CD14-positive monocyte (primary cell): ENCODE measurements around the gene PBX4. TPM values are rescaled to one million over a fixed set of nuclear protein-coding genes. Genes with fewer than 3 reads are reported as not detected.

ENCODE experiments used
- DNase-seq, 3 donors: peaks; one replicate each; pipeline ENCODE4 v3.0.0-alpha.2; 2011 to 2022
- H2AFZ ChIP-seq: 2 replicates; pipeline ENCODE4 v1.6.0; 2012; ENCODE audit warnings: mild to moderate bottlenecking, low read depth, low read length, inconsistent platforms; ENCODE audit not compliant: insufficient read depth, poor library complexity, severe bottlenecking
- H3K27ac ChIP-seq, 2 donors: 1 replicate in 1 of 2; 2 replicates in 1 of 2; pipeline ENCODE4 v1.5.1; 2012 to 2013; ENCODE audit warnings: low read length in 2 of 2, control low read depth in 1 of 2, inconsistent platforms in 1 of 2, low read depth in 1 of 2, mild to moderate bottlenecking in 1 of 2
- H3K27me3 ChIP-seq, 2 donors: one replicate each; pipeline versions ENCODE4 v1.6.0 to v1.6.1; 2011 to 2013; ENCODE audit warnings: low read length in 2 of 2; ENCODE audit not compliant: control insufficient read depth in 2 of 2, insufficient read depth in 2 of 2
- H3K36me3 ChIP-seq, 2 donors: replicated peaks in 1 of 2; 1 replicate in 1 of 2; 2 replicates in 1 of 2; pipeline versions ENCODE4 v1.5.1 to v1.6.1; 2012 to 2013; ENCODE audit warnings: low read length in 2 of 2, control low read depth in 1 of 2, inconsistent platforms in 1 of 2, mild to moderate bottlenecking in 1 of 2; ENCODE audit not compliant: insufficient read depth in 2 of 2, control insufficient read depth in 1 of 2
- H3K4me1 ChIP-seq, 2 donors: 1 replicate in 1 of 2; 2 replicates in 1 of 2; pipeline versions ENCODE4 v1.5.1 to v1.6.1; 2012 to 2013; ENCODE audit warnings: low read length in 2 of 2, control low read depth in 1 of 2, inconsistent platforms in 1 of 2, mild to moderate bottlenecking in 1 of 2, moderate library complexity in 1 of 2; ENCODE audit not compliant: insufficient read depth in 2 of 2, control insufficient read depth in 1 of 2
- H3K4me2 ChIP-seq: replicated peaks from 2 replicates; pipeline ENCODE3; 2012; ENCODE audit warnings: low read length, moderate library complexity, mild to moderate bottlenecking; ENCODE audit not compliant: poor library complexity, severe bottlenecking; ENCODE audit errors: extremely low read depth
- H3K4me3 ChIP-seq, 3 experiments: fragments of 200-600 bp in 1 of 3; sonication (generic) in 1 of 3; replicated peaks in 1 of 3; 1 replicate in 2 of 3; 2 replicates in 1 of 3; pipeline ENCODE4 v1.5.1; 2011 to 2013; ENCODE audit warnings: low read length in 3 of 3, mild to moderate bottlenecking in 3 of 3, control low read depth in 2 of 3, low read depth in 2 of 3, inconsistent platforms in 1 of 3, moderate library complexity in 1 of 3
- H3K79me2 ChIP-seq: 2 replicates; pipeline ENCODE4 v1.6.0; 2012; ENCODE audit warnings: mild to moderate bottlenecking, control low read depth, inconsistent platforms, low read length, moderate library complexity; ENCODE audit not compliant: insufficient read depth
- H3K9ac ChIP-seq: 2 replicates; pipeline ENCODE4 v1.6.0; 2017; ENCODE audit warnings: low read length, mild to moderate bottlenecking; ENCODE audit not compliant: insufficient read depth, poor library complexity, severe bottlenecking
- H3K9me3 ChIP-seq, 2 donors: replicated peaks in 1 of 2; 1 replicate in 1 of 2; 2 replicates in 1 of 2; pipeline versions ENCODE4 v1.5.1 to v1.6.1; 2012 to 2013; ENCODE audit warnings: low read length in 2 of 2, control low read depth in 1 of 2; ENCODE audit not compliant: control insufficient read depth in 1 of 2, insufficient read depth in 1 of 2
- H4K20me1 ChIP-seq: 2 replicates; pipeline ENCODE4 v1.6.0; 2012; ENCODE audit warnings: mild to moderate bottlenecking, low read length, control low read depth, moderate library complexity; ENCODE audit not compliant: insufficient read depth
- H3K27ac Mint-ChIP-seq, 7 donors: one replicate each; pipeline ENCODE4 v1.8.0; 2020; ENCODE audit warnings: mild to moderate bottlenecking in 7 of 7, mixed read lengths in 7 of 7, moderate library complexity in 6 of 7, inconsistent platforms in 2 of 7
- H3K27me3 Mint-ChIP-seq, 3 donors: one replicate each; pipeline ENCODE4 v1.8.0; 2021 to 2022; ENCODE audit warnings: low read depth in 3 of 3, mild to moderate bottlenecking in 3 of 3, mixed read lengths in 3 of 3, moderate library complexity in 3 of 3, inconsistent platforms in 1 of 3
- H3K36me3 Mint-ChIP-seq, 2 donors: one replicate each; pipeline ENCODE4 v1.8.0; 2020; ENCODE audit warnings: mixed read lengths in 2 of 2, inconsistent platforms in 1 of 2, mild to moderate bottlenecking in 1 of 2
- H3K4me1 Mint-ChIP-seq: one replicate; pipeline ENCODE4 v1.8.0; 2020; ENCODE audit warnings: mild to moderate bottlenecking, mixed read lengths
- H3K4me3 Mint-ChIP-seq, 2 donors: one replicate each; pipeline ENCODE4 v1.8.0; 2020; ENCODE audit warnings: mild to moderate bottlenecking in 2 of 2, mixed read lengths in 2 of 2, moderate library complexity in 1 of 2
- H3K9me3 Mint-ChIP-seq, 7 donors: one replicate each; pipeline ENCODE4 v1.8.0; 2020 to 2022; ENCODE audit warnings: mixed read lengths in 7 of 7, mild to moderate bottlenecking in 6 of 7, moderate library complexity in 6 of 7, inconsistent platforms in 2 of 7
- WGBS: methylation state at CpG from one replicate; pipeline ENCODE4 v1.1.5; 2013; ENCODE audit warnings: missing lambda C conversion rate; ENCODE audit not compliant: insufficient coverage; 5-methylcytosine and 5-hydroxymethylcytosine counted together
- intact Hi-C, 2 donors: fragments of 100-400 bp; cut with micrococcal nuclease; formaldehyde crosslinking; loops; one replicate each; pipeline versions ENCODE4 v1.15.0 to v1.15.1; 2023
- polyA plus RNA-seq, 3 donors: library from polyadenylated mRNA; depleted of rRNA in 1 of 3; unstranded in 2 of 3; stranded (reverse) in 1 of 3; fragments of 300-500 nt in 2 of 3; fragments of >200 nt in 1 of 3; fragmentation: Illumina TruSeq in 2 of 3; gene quantifications; 1 replicate in 2 of 3; 2 replicates in 1 of 3; pipeline ENCODE4 v1.2.3, GENCODE V29; 2012 to 2021
- TF ChIP-seq, protein P1 (sequence below): fragments of 200-600 bp; IDR thresholded peaks from one replicate; pipeline ENCODE4 v1.8.0; 2022; ENCODE audit warnings: antibody characterized with exemption, mild to moderate bottlenecking

The PBX4 gene
- polyA plus RNA-seq, 3 donors, result 2.4 TPM; not detected in 2

DNA sequence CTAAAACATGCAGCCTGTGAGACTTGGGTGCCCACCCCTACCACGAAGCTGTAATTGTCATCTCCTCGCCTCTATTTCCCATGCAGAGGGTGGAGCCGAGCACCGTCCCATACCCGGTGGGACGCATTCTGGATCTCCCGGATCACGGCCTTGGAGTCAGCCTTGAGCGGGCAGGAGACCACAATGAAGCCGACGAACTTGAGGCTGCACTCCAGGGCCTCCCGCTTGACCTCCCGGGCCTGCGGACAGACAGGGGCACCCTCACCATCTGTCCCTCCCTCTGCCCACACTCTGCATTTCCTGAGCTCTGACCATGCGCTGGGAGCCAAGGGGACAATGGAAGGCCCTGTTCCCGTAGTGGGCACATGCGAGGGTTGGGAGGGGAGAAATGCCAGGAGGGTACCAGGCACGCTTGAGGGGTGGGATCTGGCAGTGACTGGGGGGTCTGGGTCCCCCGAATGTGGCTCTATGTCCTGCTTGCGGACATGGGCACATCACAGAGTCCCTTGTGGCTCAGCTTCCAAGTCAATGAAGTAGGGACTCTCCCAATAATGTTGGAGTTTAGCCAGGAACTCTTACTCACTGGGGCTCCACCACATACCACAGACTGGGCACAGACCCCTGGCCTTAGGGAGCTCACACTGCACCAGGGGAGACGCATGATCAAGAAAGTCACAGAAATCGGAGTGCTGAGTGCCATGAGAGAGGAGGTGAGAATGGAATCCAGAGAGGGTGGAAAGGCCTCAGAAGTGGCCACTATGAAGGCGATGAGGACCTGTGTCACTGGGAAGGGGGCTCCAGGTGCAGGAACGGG, 34.2 kb upstream of the PBX4 start:
- H3K9me3 ChIP-seq, result no peaks in the 10 kb centered on the region
- Mint-ChIP-seq H3K4me1 (no peaks in the 10 kb centered on the region), H3K4me3 (no peak overlapping the region), H3K27me3 (peaks cover 0 to 7% (median 2%) of the 10 kb centered on the region in 3 donors), H3K27ac (peak overlapping the region in 1 of 7 donors; percentile 63), H3K9me3 (no peaks in the 10 kb centered on the region), H3K36me3 (peaks cover 85 to 100% of the 10 kb centered on the region in 2 donors)
- no peaks in the 10 kb centered on the region for H3K4me1 ChIP-seq
- no peak overlapping the region for H3K4me2 ChIP-seq
- H3K9ac ChIP-seq, result no peak overlapping the region
- no peak for DNase-seq
- peaks cover 15% of the 10 kb centered on the region for H4K20me1 ChIP-seq
- WGBS, result 98% methylated on average over 15 of the region's 24 CpGs
- peaks cover 93 to 98% of the 10 kb centered on the region in 2 donors for H3K36me3 ChIP-seq
- H3K79me2 ChIP-seq, result no peaks in the 10 kb centered on the region
- H3K27ac ChIP-seq, result no peak overlapping the region
- no peaks in the 10 kb centered on the region for H3K27me3 ChIP-seq
- H2AFZ ChIP-seq, result no peak overlapping the region
- no peak overlapping the region for H3K4me3 ChIP-seq
- intact Hi-C loops, result no loop called here
- TF ChIP-seq, protein P1, sequence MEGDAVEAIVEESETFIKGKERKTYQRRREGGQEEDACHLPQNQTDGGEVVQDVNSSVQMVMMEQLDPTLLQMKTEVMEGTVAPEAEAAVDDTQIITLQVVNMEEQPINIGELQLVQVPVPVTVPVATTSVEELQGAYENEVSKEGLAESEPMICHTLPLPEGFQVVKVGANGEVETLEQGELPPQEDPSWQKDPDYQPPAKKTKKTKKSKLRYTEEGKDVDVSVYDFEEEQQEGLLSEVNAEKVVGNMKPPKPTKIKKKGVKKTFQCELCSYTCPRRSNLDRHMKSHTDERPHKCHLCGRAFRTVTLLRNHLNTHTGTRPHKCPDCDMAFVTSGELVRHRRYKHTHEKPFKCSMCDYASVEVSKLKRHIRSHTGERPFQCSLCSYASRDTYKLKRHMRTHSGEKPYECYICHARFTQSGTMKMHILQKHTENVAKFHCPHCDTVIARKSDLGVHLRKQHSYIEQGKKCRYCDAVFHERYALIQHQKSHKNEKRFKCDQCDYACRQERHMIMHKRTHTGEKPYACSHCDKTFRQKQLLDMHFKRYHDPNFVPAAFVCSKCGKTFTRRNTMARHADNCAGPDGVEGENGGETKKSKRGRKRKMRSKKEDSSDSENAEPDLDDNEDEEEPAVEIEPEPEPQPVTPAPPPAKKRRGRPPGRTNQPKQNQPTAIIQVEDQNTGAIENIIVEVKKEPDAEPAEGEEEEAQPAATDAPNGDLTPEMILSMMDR, result no peak

- Mint-ChIP-seq H3K9me3 (no peaks in the 10 kb centered on the region), H3K27me3 (peaks cover 0 to 7% (median 2%) of the 10 kb centered on the region in 3 donors), H3K4me3 (no peak overlapping the region), H3K36me3 (peaks cover 83 to 100% of the 10 kb centered on the region in 2 donors), H3K27ac (peak overlapping the region in 2 of 7 donors; percentile 21 to 61), H3K4me1 (no peaks in the 10 kb centered on the region)
- TF ChIP-seq, protein P1, result no peak
- intact Hi-C loops, result no loop called here
- H4K20me1 ChIP-seq, result peaks cover 11% of the 10 kb centered on the region
- no peak overlapping the region for H3K4me3 ChIP-seq
- no peak overlapping the region for H3K27ac ChIP-seq
- no peak overlapping the region for H3K9ac ChIP-seq
- 31% methylated on average over 12 of the region's 13 CpGs for WGBS
- H3K79me2 ChIP-seq, result no peaks in the 10 kb centered on the region
- no peak overlapping the region for H3K4me2 ChIP-seq
- no peak for DNase-seq
- no peaks in the 10 kb centered on the region for H3K27me3 ChIP-seq
- no peaks in the 10 kb centered on the region for H3K9me3 ChIP-seq
- H3K36me3 ChIP-seq, result peaks cover 93 to 98% of the 10 kb centered on the region in 2 donors
- no peak overlapping the region for H2AFZ ChIP-seq
- H3K4me1 ChIP-seq, result no peaks in the 10 kb centered on the region
These were observed 32.6 kb upstream of the PBX4 start for GRCh38 chr19:19651076-19651475.
